Measurements from ENCODE around the gene REXO4.

The REXO4 gene

DNA sequence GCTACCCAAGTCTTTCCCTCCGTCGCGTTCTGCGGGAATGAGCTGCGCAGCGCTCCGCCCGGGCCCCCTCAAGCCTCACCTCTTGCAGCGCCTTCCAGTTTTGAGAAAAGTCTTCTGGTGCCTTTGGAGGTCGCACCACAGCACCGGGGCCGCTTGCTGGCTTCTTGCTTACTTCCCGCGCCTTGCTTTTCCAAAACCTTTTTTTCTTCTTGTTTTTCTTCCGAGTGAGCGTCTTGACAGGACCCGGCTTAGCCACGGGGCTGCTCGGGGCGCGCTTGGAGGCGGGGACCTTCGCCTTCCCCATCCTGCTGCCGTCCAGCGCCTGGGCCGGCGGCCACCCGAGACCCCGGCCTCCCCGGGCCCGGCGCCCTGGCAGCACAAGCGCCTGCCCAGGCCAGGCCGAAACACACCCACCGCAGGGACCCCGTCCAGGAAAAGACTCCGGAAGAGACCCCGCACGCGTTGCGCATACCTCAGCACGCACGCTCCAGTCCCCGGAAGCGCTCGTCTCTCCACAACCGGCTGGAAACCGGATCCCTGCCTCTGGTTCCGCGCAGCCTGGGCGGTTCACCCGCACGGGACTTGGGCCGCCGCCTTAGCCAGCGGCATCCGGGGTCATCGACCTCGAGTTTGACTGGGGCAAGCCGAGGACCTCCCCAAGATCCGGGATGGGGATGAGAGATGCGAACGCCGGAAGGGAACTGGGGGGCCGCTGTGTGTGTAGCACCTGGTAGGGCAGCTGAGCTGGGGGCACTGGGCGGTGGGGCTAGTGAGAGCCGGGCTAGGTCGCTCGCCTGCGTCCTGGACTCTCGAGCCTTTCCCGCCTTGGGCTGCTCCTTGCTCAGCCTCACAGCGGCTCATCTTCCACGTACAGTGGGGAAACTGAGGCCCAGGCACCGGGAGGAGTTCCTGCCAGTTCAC, at the start of gene REXO4 (continued):
- TF ChIP-seq ZSCAN16 (tag by site-specific recombination; IDR thresholded peaks at IDR 0.05) = 0 out of 2 replicates have a peak, but pooled peaks have one; percentile 27
- TF ChIP-seq ZNF501 (tag by site-specific recombination; IDR thresholded peaks at IDR 0.05) = peak; percentile 100
- TF ChIP-seq ZNF585B (tag by site-specific recombination; IDR thresholded peaks at IDR 0.05) = no peak
- TF ChIP-seq KLF8 (tag by site-specific recombination; IDR thresholded peaks at IDR 0.05) = peak; percentile 99
- TF ChIP-seq, protein P1, sequence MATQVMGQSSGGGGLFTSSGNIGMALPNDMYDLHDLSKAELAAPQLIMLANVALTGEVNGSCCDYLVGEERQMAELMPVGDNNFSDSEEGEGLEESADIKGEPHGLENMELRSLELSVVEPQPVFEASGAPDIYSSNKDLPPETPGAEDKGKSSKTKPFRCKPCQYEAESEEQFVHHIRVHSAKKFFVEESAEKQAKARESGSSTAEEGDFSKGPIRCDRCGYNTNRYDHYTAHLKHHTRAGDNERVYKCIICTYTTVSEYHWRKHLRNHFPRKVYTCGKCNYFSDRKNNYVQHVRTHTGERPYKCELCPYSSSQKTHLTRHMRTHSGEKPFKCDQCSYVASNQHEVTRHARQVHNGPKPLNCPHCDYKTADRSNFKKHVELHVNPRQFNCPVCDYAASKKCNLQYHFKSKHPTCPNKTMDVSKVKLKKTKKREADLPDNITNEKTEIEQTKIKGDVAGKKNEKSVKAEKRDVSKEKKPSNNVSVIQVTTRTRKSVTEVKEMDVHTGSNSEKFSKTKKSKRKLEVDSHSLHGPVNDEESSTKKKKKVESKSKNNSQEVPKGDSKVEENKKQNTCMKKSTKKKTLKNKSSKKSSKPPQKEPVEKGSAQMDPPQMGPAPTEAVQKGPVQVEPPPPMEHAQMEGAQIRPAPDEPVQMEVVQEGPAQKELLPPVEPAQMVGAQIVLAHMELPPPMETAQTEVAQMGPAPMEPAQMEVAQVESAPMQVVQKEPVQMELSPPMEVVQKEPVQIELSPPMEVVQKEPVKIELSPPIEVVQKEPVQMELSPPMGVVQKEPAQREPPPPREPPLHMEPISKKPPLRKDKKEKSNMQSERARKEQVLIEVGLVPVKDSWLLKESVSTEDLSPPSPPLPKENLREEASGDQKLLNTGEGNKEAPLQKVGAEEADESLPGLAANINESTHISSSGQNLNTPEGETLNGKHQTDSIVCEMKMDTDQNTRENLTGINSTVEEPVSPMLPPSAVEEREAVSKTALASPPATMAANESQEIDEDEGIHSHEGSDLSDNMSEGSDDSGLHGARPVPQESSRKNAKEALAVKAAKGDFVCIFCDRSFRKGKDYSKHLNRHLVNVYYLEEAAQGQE (tag by site-specific recombination; IDR thresholded peaks at IDR 0.05) = peak; percentile 78
- TF ChIP-seq ZNF2 (tag by site-specific recombination; IDR thresholded peaks at IDR 0.05) = peak; percentile 99
- no peak for TF ChIP-seq ZNF654 (tag by site-specific recombination; IDR thresholded peaks at IDR 0.05; ENCODE audit: low read depth)
- no peak for TF ChIP-seq ZNF549 (tag by site-specific recombination; IDR thresholded peaks at IDR 0.05)
- TF ChIP-seq, protein P2, sequence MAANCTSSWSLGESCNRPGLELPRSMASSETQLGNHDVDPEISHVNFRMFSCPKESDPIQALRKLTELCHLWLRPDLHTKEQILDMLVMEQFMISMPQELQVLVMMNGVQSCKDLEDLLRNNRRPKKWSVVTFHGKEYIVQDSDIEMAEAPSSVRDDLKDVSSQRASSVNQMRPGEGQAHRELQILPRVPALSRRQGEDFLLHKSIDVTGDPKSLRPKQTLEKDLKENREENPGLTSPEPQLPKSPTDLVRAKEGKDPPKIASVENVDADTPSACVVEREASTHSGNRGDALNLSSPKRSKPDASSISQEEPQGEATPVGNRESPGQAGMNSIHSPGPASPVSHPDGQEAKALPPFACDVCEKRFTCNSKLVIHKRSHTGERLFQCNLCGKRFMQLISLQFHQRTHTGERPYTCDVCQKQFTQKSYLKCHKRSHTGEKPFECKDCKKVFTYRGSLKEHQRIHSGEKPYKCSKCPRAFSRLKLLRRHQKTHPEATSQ (tag by site-specific recombination; IDR thresholded peaks at IDR 0.05) = peak; percentile 98
- TF ChIP-seq, protein P3, sequence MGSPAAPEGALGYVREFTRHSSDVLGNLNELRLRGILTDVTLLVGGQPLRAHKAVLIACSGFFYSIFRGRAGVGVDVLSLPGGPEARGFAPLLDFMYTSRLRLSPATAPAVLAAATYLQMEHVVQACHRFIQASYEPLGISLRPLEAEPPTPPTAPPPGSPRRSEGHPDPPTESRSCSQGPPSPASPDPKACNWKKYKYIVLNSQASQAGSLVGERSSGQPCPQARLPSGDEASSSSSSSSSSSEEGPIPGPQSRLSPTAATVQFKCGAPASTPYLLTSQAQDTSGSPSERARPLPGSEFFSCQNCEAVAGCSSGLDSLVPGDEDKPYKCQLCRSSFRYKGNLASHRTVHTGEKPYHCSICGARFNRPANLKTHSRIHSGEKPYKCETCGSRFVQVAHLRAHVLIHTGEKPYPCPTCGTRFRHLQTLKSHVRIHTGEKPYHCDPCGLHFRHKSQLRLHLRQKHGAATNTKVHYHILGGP (tag by site-specific recombination; IDR thresholded peaks at IDR 0.05) = 0 out of 2 replicates have a peak, but pooled peaks have one; percentile 17
- TF ChIP-seq, protein P4, sequence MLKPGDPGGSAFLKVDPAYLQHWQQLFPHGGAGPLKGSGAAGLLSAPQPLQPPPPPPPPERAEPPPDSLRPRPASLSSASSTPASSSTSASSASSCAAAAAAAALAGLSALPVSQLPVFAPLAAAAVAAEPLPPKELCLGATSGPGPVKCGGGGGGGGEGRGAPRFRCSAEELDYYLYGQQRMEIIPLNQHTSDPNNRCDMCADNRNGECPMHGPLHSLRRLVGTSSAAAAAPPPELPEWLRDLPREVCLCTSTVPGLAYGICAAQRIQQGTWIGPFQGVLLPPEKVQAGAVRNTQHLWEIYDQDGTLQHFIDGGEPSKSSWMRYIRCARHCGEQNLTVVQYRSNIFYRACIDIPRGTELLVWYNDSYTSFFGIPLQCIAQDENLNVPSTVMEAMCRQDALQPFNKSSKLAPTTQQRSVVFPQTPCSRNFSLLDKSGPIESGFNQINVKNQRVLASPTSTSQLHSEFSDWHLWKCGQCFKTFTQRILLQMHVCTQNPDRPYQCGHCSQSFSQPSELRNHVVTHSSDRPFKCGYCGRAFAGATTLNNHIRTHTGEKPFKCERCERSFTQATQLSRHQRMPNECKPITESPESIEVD (tag by site-specific recombination; IDR thresholded peaks at IDR 0.05) = no peak
- TF ChIP-seq BCL11A (tag by site-specific recombination; IDR thresholded peaks at IDR 0.05; ENCODE audit: low read depth) = 0 out of 2 replicates have a peak, but pooled peaks have one; percentile 67
- no peak for TF ChIP-seq ZNF548 (tag by site-specific recombination; IDR thresholded peaks at IDR 0.05)
- TF ChIP-seq, protein P5, sequence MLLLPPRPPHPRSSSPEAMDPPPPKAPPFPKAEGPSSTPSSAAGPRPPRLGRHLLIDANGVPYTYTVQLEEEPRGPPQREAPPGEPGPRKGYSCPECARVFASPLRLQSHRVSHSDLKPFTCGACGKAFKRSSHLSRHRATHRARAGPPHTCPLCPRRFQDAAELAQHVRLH (tag by site-specific recombination; IDR thresholded peaks at IDR 0.05) = peak; percentile 99
- TF ChIP-seq, protein P6, sequence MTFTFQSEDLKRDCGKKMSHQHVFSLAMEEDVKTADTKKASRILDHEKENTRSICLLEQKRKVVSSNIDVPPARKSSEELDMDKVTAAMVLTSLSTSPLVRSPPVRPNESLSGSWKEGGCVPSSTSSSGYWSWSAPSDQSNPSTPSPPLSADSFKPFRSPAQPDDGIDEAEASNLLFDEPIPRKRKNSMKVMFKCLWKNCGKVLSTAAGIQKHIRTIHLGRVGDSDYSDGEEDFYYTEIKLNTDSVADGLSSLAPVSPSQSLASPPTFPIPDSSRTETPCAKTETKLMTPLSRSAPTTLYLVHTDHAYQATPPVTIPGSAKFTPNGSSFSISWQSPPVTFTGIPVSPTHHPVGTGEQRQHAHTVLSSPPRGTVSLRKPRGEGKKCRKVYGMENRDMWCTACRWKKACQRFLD (tag by site-specific recombination; IDR thresholded peaks at IDR 0.05) = 0 out of 2 replicates have a peak, but pooled peaks have one; percentile 13
- TF ChIP-seq KLF9 (tag by site-specific recombination; IDR thresholded peaks at IDR 0.05; ENCODE audit: low read depth) = peak; percentile 84
- TF ChIP-seq ZNF510 (tag by site-specific recombination; IDR thresholded peaks at IDR 0.05; ENCODE audit: insufficient replicate concordance) = no peak
- TF ChIP-seq, protein P7, sequence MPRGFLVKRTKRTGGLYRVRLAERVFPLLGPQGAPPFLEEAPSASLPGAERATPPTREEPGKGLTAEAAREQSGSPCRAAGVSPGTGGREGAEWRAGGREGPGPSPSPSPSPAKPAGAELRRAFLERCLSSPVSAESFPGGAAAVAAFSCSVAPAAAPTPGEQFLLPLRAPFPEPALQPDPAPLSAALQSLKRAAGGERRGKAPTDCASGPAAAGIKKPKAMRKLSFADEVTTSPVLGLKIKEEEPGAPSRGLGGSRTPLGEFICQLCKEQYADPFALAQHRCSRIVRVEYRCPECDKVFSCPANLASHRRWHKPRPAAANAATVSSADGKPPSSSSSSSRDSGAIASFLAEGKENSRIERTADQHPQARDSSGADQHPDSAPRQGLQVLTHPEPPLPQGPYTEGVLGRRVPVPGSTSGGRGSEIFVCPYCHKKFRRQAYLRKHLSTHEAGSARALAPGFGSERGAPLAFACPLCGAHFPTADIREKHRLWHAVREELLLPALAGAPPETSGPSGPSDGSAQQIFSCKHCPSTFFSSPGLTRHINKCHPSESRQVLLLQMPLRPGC (tag by site-specific recombination; IDR thresholded peaks at IDR 0.05) = peak; percentile 98
- peak; percentile 98 for TF ChIP-seq ZNF660 (tag by site-specific recombination; IDR thresholded peaks at IDR 0.05)
- TF ChIP-seq, protein P8, sequence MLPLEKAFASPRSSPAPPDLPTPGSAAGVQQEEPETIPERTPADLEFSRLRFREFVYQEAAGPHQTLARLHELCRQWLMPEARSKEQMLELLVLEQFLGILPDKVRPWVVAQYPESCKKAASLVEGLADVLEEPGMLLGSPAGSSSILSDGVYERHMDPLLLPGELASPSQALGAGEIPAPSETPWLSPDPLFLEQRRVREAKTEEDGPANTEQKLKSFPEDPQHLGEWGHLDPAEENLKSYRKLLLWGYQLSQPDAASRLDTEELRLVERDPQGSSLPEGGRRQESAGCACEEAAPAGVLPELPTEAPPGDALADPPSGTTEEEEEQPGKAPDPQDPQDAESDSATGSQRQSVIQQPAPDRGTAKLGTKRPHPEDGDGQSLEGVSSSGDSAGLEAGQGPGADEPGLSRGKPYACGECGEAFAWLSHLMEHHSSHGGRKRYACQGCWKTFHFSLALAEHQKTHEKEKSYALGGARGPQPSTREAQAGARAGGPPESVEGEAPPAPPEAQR (tag by site-specific recombination; IDR thresholded peaks at IDR 0.05) = peak; percentile 87; the same call in 1 of the 2 replicates
- TF ChIP-seq ZNF777 (tag by site-specific recombination; IDR thresholded peaks at IDR 0.05; ENCODE audit: borderline replicate concordance) = peak; percentile 87; the same call in 1 of the 2 replicates
- TF ChIP-seq ZNF24 (tag by site-specific recombination; IDR thresholded peaks at IDR 0.05) = peak; percentile 95
- no peak for TF ChIP-seq ZNF211 (tag by site-specific recombination; IDR thresholded peaks at IDR 0.05; ENCODE audit: low read depth)
- TF ChIP-seq HOXA7 (CRISPR knock-in tag; IDR thresholded peaks at IDR 0.05; ENCODE audit: borderline replicate concordance) = no peak
- no peak for TF ChIP-seq ZNF555 (tag by site-specific recombination; conservative IDR thresholded peaks at IDR 0.05)

Data from HEK293 (cell line).